COR-L47 (cell line): ENCODE results near the gene PDGFRB.

Source experiments
- DNase-seq: peaks from one replicate; lab custom pipeline; 2025; lab: John Stamatoyannopoulos, UW

Gene PDGFRB

DNA sequence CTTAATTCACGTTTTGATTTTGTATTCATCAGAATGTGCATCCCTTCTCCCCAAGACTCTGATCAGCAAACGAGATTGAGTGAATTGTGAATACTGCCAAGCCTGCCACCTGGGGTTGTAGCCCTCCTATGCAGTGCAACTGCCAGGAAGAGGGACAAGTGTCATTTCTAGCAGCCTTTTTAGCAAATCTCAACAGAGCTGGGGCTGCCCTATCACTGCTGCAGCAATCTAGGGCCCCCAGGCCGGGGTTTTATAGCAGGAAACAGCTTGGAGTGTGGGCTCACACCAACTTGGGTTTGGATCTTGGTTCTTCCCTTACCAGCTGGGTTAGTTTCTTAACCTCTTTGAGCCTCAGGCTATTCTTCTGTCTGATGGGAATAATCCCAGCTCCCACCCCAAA lies 73.3 kb downstream of the PDGFRB start:
- DNase-seq, result no peak

- no peak for DNase-seq
Observed at GRCh38 chr5:150081541-150082283, 73.9 kb downstream of the PDGFRB start.

DNA sequence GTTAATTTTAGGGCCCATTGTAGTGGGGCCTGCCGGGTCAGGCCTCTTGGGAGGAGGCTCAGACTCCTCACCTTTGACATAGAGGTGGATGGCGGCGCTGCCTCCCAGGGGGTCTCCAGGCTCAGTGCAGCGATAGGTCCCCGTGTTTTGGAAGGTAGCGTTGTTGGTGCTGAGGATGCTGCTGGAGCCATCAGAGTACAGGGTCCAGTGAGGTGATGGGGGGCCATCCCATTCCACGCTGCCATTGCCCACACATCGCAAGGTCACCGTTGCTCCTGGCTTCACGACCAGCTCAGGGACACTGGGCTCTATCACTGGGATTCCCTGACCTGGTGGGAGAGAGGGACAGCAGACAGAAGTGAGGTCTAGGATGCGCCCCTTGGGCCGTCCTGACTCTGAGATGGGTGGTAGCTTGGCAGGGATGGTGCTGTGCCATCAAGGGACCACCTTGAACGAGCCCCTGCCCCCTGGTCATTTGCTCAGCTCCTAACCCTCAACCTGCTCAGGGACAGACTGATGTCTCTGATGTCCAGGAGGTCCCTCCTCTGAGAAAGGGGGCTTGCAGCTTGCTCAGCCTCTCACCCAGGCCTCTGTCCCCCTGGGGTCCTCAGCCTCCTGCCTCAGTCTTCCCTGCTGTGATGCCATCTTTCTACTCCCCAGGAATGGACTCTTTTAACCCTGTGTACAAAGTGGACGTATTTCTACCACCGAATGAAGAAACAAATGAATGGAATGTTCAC lies 74.8 kb downstream of the PDGFRB start:
- DNase-seq, result no peak

DNA sequence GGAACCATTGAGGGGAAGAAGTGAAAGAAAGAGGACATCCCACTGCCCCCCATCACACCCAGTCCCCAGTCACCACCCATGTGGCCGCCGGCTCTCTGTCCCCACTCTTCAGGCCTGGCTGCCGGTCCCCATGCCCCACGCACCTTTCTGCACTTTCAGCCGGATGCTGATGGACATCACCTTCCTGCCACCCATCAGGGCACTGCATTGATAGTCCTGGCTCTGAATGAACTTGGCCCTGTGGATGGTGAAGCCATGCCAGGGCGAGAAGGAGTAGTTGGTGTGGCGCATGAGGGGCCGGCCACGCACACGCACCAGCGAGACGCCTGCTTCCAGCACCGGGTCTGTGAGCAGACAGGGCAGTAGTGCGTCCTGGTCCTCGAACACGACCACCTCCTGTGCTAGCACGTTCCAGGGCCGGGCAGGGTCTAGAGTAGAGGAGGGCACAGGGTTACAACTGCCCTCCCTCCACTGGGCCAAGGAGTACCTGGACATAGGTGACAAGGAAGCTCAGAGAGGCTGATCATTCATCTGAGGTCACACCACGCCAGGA lies 75.7 kb downstream of the PDGFRB start:
- no peak for DNase-seq

- DNase-seq, result no peak
Observed at GRCh38 chr5:150078802-150079689, 76.6 kb downstream of the PDGFRB start.

- DNase-seq, result no peak
Observed at GRCh38 chr5:150077996-150078801, 77.4 kb downstream of the PDGFRB start.

GRCh38 chr5:150077060-150077459 lies 78.6 kb downstream of the PDGFRB start:
- no peak for DNase-seq

- DNase-seq, result no peak
Observed at GRCh38 chr5:150075806-150076205, 79.8 kb downstream of the PDGFRB start.

DNA sequence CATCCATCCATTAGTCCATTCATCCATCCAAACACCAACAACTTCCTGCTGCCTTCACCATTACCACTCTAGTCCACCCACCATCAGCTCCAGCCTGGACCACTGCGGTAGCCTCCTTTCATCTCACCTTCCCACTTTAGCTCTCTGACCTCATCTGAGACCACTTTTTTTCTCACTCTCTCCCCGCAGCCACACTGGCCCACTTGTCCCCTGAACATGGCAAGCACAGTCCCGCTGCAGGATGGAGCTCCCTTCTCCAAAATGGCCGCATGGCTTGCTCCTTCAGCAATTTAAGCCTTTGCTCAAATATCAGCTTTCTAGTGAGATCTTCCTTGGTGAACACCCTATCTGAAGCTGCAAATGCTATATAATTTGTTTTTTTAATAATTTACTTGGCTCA lies 80.4 kb downstream of the PDGFRB start:
- no peak for DNase-seq

DNA sequence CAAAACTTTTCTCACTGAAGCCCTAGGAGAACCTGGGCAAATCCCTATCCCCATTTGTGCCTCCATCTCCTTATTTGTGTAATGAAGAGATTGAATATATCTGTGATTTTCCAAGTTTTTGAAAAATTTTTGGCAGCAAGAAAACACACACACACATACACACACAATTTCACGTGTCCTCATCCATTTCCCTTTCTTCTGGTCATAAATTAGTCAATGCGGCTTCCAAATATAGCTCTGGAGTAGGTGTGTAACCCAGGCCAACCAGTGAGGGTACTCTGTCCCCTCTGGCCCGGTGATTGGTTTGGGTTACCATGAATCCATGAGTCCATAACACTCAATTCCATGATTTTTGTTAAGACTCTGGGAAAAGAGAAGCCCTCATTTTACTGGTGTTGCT lies 82.0 kb downstream of the PDGFRB start:
- DNase-seq, result no peak

DNA sequence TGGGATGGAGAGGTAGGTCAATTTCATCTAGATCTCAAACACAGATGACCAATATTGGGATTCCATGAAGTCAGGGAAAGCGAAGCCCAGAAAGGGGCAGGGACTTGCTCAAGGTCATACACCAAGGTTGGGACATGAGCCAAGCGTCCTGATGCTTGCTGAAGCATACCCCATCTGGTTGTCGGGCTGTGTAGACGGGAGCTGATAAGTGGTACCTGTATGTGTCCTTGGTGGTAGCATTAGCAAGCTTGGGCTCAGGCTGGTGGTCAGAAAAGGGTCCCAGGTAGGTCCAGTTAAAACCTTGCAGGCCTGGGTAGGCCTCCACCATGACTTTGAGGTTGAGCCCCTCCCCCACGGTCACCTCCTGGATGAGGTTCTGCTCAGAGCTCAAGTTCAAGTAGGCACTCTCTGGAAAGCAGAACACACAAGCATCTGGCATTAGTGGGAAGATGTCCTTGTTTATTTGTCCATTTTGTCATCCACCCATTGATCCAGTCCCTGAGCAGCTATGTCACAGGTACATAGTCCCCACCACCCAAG lies 82.5 kb downstream of the PDGFRB start:
- no peak for DNase-seq

DNA sequence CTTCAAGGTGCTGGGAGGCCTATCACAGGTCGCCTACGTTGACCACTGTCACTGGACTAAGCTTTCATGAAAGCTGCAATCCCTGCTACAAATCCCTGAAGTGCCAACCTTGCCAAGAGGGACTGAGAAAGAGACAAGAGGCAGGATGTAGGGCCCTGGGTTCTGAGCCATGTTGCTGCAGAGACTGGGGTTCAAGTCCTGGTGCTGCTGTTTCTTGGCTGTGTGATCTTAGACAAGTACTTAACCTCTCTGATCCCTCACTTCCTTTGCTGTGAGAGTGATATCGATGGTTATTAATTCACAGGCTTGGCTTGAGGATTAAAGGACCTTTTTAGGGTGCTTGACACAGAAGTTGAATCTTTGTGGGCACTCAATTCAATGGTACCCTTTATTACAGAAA lies 84.8 kb downstream of the PDGFRB start:
- DNase-seq, result no peak

DNA sequence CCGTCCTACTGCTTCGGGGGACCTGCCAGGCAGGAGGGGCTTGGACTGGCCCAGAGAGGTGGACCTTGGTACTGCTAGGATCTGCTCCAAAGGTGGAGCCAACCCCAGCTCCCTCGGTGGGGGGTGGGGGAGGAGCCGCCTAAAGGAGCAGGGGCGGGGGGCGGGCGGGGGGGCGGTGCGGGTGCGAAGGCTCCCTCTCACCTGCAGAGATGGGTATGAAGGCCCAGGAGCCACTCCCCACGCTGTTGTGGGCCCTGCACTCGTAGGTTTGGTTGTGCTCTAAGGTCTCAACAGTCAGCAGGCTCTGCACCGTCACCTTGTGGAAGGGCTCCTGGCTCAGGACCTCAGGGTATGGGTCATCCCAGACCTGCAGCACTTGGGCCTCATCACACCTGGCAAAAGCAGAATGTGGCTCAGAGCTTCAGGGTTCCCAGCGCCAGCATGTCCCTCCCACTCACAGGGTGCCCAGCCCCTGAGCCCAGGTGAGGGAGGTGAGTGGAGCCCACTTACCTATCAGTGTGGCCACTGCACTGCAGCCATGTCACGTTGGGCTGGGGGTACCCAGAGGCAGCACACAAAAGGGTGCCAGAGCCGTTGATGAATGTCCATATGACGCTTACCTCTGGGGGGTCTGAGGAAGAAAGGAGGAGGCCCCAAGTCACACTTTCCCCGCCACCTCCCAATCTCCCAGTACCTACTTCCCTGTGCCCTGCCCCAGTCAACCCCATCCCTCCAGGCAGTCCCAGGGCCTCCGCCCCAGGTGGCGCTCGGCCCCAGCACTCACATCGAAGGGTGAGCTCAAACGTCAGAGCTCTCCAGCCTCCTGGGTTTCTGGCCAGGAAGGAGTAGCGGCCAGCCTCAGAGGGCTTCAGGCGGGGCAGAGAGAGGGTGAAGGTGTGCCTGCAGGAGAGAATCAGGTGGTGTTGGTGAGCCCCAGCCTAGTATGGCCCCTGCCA lies 85.7 kb downstream of the PDGFRB start:
- DNase-seq, result no peak

GRCh38 chr5:150068961-150069645 lies 86.5 kb downstream of the PDGFRB start:
- no peak for DNase-seq

DNA sequence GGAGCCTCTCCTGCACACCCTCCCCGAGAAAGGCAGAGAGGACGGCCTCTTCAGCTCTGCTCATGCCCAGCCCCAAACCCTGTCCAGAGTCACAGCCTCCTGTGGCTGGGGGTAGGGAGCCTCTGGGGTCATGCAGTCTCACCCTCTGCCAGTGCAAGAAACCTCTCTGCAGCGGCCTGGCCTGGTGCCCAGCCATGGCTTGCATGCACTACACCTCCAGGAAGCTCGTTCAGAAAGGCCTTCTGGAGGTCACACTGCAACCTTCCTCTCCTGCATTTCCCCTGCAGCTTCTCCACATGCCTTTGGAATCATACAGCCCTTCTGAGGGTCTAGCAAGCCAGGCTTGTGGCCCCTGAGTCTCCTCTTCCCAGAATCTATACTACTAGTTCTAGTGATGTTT lies 87.2 kb downstream of the PDGFRB start:
- DNase-seq, result no peak

GRCh38 chr5:150068071-150068470 lies 87.6 kb downstream of the PDGFRB start:
- no peak for DNase-seq

GRCh38 chr5:150067405-150067960 lies 88.2 kb downstream of the PDGFRB start:
- no peak for DNase-seq

- no peak for DNase-seq
Observed at GRCh38 chr5:150066901-150067396, 88.7 kb downstream of the PDGFRB start.

DNA sequence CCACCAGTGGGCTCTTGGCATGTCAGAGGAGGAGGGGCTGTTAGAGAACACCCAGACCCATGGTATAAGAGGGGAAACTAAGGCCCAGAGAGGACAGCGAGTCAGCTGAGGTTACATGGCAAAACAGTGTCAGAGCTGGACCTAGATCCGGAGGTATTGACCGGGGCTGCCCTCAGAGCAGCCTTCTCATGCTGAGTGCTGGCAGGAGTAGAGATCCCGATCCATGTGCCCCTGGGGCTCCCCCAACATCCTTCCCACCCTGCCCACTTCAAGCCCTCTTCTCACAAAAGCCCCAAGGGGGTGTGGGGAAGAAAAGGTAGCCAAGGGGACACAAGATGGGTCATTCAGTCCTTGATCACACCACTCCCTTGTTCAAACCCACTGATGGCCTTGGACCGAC lies 89.2 kb downstream of the PDGFRB start:
- DNase-seq, result no peak
